Activated T-helper 1 cell treated with Interleukin-2 at 50 U/mL for 16 hours (primary cell): ENCODE data around the gene SAP30.

Source experiments
- DNase-seq: peaks from one replicate; pipeline ENCODE4 v3.0.0-alpha.2; 2020; ENCODE audit warnings: low read depth

Gene SAP30

GRCh38 chr4:173415885-173416653, 45.3 kb downstream of the SAP30 start:
- DNase-seq, result no peak

- no peak for DNase-seq
Observed at GRCh38 chr4:173417833-173418232, 47.1 kb downstream of the SAP30 start.

- DNase-seq, result no peak
Observed at GRCh38 chr4:173418639-173419038, 47.9 kb downstream of the SAP30 start.

- DNase-seq, result no peak
Observed at GRCh38 chr4:173420324-173420752, 49.6 kb downstream of the SAP30 start.

- no peak for DNase-seq
Observed at GRCh38 chr4:173420801-173421200, 50.0 kb downstream of the SAP30 start.

GRCh38 chr4:173424899-173425805, 54.4 kb downstream of the SAP30 start:
- DNase-seq, result no peak

GRCh38 chr4:173426064-173426463, 55.3 kb downstream of the SAP30 start:
- no peak for DNase-seq
